A673 (cell line): ENCODE measurements around the gene CLK2. TPM values are rescaled to one million over a fixed set of nuclear protein-coding genes. Genes with fewer than 3 reads are reported as not detected.
A peak's percentile ranks its signal among the peaks of the same experiment; 100 is the strongest.

Source experiments
- BruUV-seq: library from RNA; stranded (reverse); fragments of 400-500 nt; replicated peaks from 2 replicates; lab custom pipeline; 2021; lab: Mats Ljungman, UMichigan
- CTCF ChIA-PET: fragments of 300-600 bp; sonication (Branson Sonifier 250); formaldehyde crosslinking; loops from one replicate; lab custom pipeline; 2022; ENCODE audit warnings: antibody characterized with exemption; lab: Charles Lee
- POLR2A ChIA-PET: fragments of 300-600 bp; sonication (Branson Sonifier 250); formaldehyde crosslinking; loops from one replicate; lab custom pipeline; 2022; ENCODE audit warnings: antibody characterized with exemption; ENCODE audit not compliant: low non-redundant PET; lab: Charles Lee
- DNase-seq: peaks from one replicate; pipeline ENCODE4 v3.0.0-alpha.2; 2015; ENCODE audit warnings: low spot score
- H3K27ac ChIP-seq: fragments of 200-600 bp; sonication (generic); 2 replicates; pipeline ENCODE4 v1.5.1; 2016; ENCODE audit warnings: mixed run types, low read depth, mild to moderate bottlenecking, mixed read lengths, antibody characterized with exemption, low read length; ENCODE audit not compliant: poor library complexity, severe bottlenecking
- H3K27me3 ChIP-seq: fragments of 200-600 bp; sonication (generic); replicated peaks from 2 replicates; pipeline ENCODE4 v1.6.1; 2017; ENCODE audit warnings: mixed run types, low read depth, mild to moderate bottlenecking, mixed read lengths, antibody characterized with exemption, low read length; ENCODE audit not compliant: insufficient read depth, poor library complexity
- H3K36me3 ChIP-seq: fragments of 200-600 bp; sonication (generic); 2 replicates; pipeline ENCODE4 v1.6.1; 2016; ENCODE audit warnings: mixed run types, mild to moderate bottlenecking, mixed read lengths, antibody characterized with exemption, low read length; ENCODE audit not compliant: insufficient read depth, poor library complexity, severe bottlenecking
- H3K4me1 ChIP-seq: fragments of 200-600 bp; sonication (generic); 2 replicates; pipeline ENCODE4 v1.6.1; 2017; ENCODE audit warnings: mixed run types, mild to moderate bottlenecking, mixed read lengths, antibody characterized with exemption, low read length; ENCODE audit not compliant: insufficient read depth, poor library complexity, severe bottlenecking
- H3K4me3 ChIP-seq: fragments of 200-600 bp; sonication (generic); 2 replicates; pipeline ENCODE4 v1.5.1; 2016; ENCODE audit warnings: low read depth, mixed run types, mild to moderate bottlenecking, mixed read lengths, low read length; ENCODE audit not compliant: poor library complexity, severe bottlenecking
- H3K9me3 ChIP-seq: fragments of 200-600 bp; sonication (generic); 2 replicates; pipeline ENCODE4 v1.6.1; 2016; ENCODE audit warnings: mixed run types, low read depth, mild to moderate bottlenecking, mixed read lengths, antibody characterized with exemption, low read length; ENCODE audit not compliant: poor library complexity, severe bottlenecking
- CTCF ChIP-seq: fragments of 300-800, 200-600 bp; sonication (generic); conservative IDR thresholded peaks from 2 replicates; pipeline ENCODE4 v1.5.1; 2017; ENCODE audit warnings: low read depth, mild to moderate bottlenecking, antibody characterized with exemption, low read length, moderate library complexity, mixed read lengths
- EZH2 ChIP-seq: fragments of 200-600 bp; sonication (generic); IDR thresholded peaks from 2 replicates; pipeline ENCODE4 v1.6.1; 2017; ENCODE audit warnings: borderline replicate concordance, low read depth, mild to moderate bottlenecking, mixed read lengths, antibody characterized with exemption, low read length; ENCODE audit not compliant: poor library complexity, severe bottlenecking
- intact Hi-C: fragments of 100-400 bp; cut with micrococcal nuclease; formaldehyde crosslinking; loops from one replicate; pipeline ENCODE4 v1.10.0; 2022; ENCODE audit not compliant: unreplicated experiment
- total RNA-seq: library from RNA; stranded (reverse); gene quantifications from 2 replicates; pipeline ENCODE4 v1.2.3, GENCODE V29; 2021

The CLK2 gene
- total RNA-seq, 1 experiment from 2014 or later = 70.2 TPM

- intact Hi-C loops = loop anchor here (1.0 to 5.0 kb wide), 2 partner anchors 37 to 64 kb away; partner anchors contain the start of genes FDPS, MTX1 and THBS3
- peak overlapping the region; percentile 56 for H3K4me3 ChIP-seq
- ChIA-PET POLR2A (no interaction called here), CTCF (interaction anchor here (0.7 to 1.0 kb wide), 3 partner anchors 38 to 685 kb away, joined by 3 to 5 read pairs (median 4); no protein-coding TSS in a partner anchor)
- H3K9me3 ChIP-seq = no peaks in the 10 kb centered on the region
- no TSS peak for BruUV-seq
- H3K4me1 ChIP-seq = peaks cover 30% of the 10 kb centered on the region
- DNase-seq = peak; percentile 100
- H3K27me3 ChIP-seq = no peaks in the 10 kb centered on the region
- H3K27ac ChIP-seq = peak overlapping the region; percentile 86
- peaks cover 19% of the 10 kb centered on the region for H3K36me3 ChIP-seq
- TF ChIP-seq CTCF (peak; percentile 51), EZH2 (no peak)
These were observed 28.7 kb downstream of the CLK2 start for GRCh38 chr1:155244368-155245162.

GRCh38 chr1:155242805-155243358 is 30.4 kb downstream of the CLK2 start:
- Histone ChIP-seq H3K4me1 (peaks cover 30% of the 10 kb centered on the region), H3K27ac (peak overlapping the region; percentile 86), H3K9me3 (no peaks in the 10 kb centered on the region), H3K4me3 (peak overlapping the region; percentile 56), H3K36me3 (peaks cover 12% of the 10 kb centered on the region), H3K27me3 (no peaks in the 10 kb centered on the region)
- ChIA-PET POLR2A (no interaction called here), CTCF (no interaction called here)
- no TSS peak for BruUV-seq
- no peak for DNase-seq
- TF ChIP-seq EZH2 (no peak), CTCF (no peak)
- intact Hi-C loops = loop anchor here (5.0 kb wide), 1 partner anchor 36 kb away; the partner anchor contains the start of genes MTX1 and THBS3

- BruUV-seq = no TSS peak
- H3K27ac ChIP-seq = peak overlapping the region; percentile 38
- no peak for TF ChIP-seq EZH2
- TF ChIP-seq CTCF = no peak
- intact Hi-C loops = loop anchor here (5.0 kb wide), 1 partner anchor 35 kb away; the partner anchor contains the start of genes MTX1 and THBS3
- peaks cover 30% of the 10 kb centered on the region for H3K4me1 ChIP-seq
- ChIA-PET CTCF (interaction anchor here (2.2 kb wide), 1 partner anchor 9 kb away, joined by 7 read pairs; no protein-coding TSS in a partner anchor), POLR2A (no interaction called here)
- H3K9me3 ChIP-seq = no peaks in the 10 kb centered on the region
- no peak overlapping the region for H3K4me3 ChIP-seq
- peaks cover 4% of the 10 kb centered on the region for H3K36me3 ChIP-seq
- no peaks in the 10 kb centered on the region for H3K27me3 ChIP-seq
- DNase-seq = no peak
These were observed 31.5 kb downstream of the CLK2 start for GRCh38 chr1:155241841-155242264.
